Pancreas (tissue), 10 donors: ENCODE data around the gene NEUROG3. TPM values are rescaled to one million over a fixed set of nuclear protein-coding genes. Genes with fewer than 3 reads are reported as not detected.

ENCODE experiments used
- ATAC-seq, 4 donors: fragments of 200-7000 bp; cut with Tn5 transposase; one replicate each; pipeline versions ENCODE4 v1.8.0 to v1.9.1; 2020; ENCODE audit warnings: mild to moderate bottlenecking in 4 of 4, moderate library complexity in 4 of 4
- DNase-seq, 6 donors: peaks; one replicate each; pipeline ENCODE4 v3.0.0-alpha.2; 2020
- FAIRE-seq: peaks from 2 replicates; lab custom pipeline; 2012; peaks lifted over from hg19 to GRCh38; lab: Jason Lieb, UNC
- H3K27ac ChIP-seq, 4 donors: fragments of 200-600 bp; sonication (generic); 1 replicate in 3 of 4; 2 replicates in 1 of 4; pipeline versions ENCODE4 v1.5.0 to v1.8.0; 2020
- H3K27me3 ChIP-seq, 4 donors: fragments of 200-600 bp; one replicate each; pipeline ENCODE4 v1.8.0; 2021
- H3K36me3 ChIP-seq, 3 donors: fragments of 200-600 bp; sonication (generic) in 1 of 3; one replicate each; pipeline versions ENCODE4 v1.5.0 to v1.8.0; 2020 to 2021
- H3K4me1 ChIP-seq, 3 donors: fragments of 200-600 bp; one replicate each; pipeline ENCODE4 v1.8.0; 2021
- H3K4me3 ChIP-seq, 4 donors: fragments of 200-600 bp; sonication (generic) in 2 of 4; one replicate each; pipeline versions ENCODE4 v1.5.0 to v1.8.0; 2020 to 2021
- H3K9me3 ChIP-seq, 4 donors: fragments of 200-600 bp; one replicate each; pipeline ENCODE4 v1.8.0; 2021
- WGBS, 2 donors: extraction: QIAGEN DNeasy Blood & Tissue Kit; methylation state at CpG; one replicate each; pipeline ENCODE4 v1.1.7; 2013; 5-methylcytosine and 5-hydroxymethylcytosine counted together
- intact Hi-C, 3 donors: fragments of 100-400 bp; cut with DNase I; formaldehyde crosslinking; loops; one replicate each; pipeline versions ENCODE4 v1.11.1 to v1.14.2; 2022
- polyA plus RNA-seq, 2 donors: library from polyadenylated mRNA; stranded (reverse); fragments of 200-250 nt; gene quantifications; one replicate each; pipeline ENCODE4 v1.2.3, GENCODE V29; 2013
- total RNA-seq, 6 donors: library from RNA; stranded (reverse); fragmentation: NEBNext Ultra II Directional in 4 of 6; extraction: Animal tissue kit (Norgen Biotek cat#: 25700) in 4 of 6; gene quantifications; one replicate each; pipeline versions ENCODE4 v1.2.1 to v1.2.4, GENCODE V29; 2021 to 2023
- TF ChIP-seq, protein P1 (sequence below), 4 donors: fragments of 200-600 bp; sonication (generic) in 3 of 4; IDR thresholded peaks; one replicate each; pipeline versions ENCODE4 v1.5.0 to v1.8.0; 2021; ENCODE audit warnings: antibody characterized with exemption in 4 of 4
- donor health status: healthy with polysubstance abuse.
- donor health status: DM: no; HTN: no; CAD: no; lungs with moderate emphysema.
- donor health status: DM: no; HTN: no; CAD: no.
- donor health status: control.
- donor health status: control.
- donor health status: Bipolar disorder and iron deficiency.
- donor health status: DM: yes; HTN: yes; CAD: no.
- donor health status: DM: no; HTN: no; CAD: no.
- donor health status: DM: no; HTN: no; CAD: no.
- donor health status: DM: yes; HTN: yes; CAD: no.

NEUROG3 gene
- total and polyA plus RNA-seq, 8 donors: 0.20 TPM; not detected in 7

DNA sequence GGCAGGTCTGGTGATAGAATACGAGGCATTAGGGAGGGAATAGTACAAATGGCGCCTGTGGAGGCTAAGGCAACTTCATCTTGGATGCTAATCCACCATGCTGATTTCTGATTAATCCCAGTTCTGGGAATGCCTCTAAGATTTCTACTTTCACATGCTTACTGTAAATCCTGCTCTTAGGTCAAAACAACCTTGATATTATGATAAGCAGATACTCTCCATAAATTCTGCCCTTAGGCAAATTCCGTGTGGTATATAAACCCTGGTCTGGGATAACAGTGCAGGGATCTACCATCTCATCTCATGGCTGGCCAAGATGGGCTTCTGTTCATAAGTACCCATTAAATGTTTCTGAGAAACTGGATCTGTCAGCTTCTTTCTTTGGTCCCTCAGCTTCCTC, 11.4 kb upstream of the NEUROG3 start:
- Histone ChIP-seq H3K27ac (no peak overlapping the region), H3K36me3 (no peaks in the 10 kb centered on the region), H3K4me1 (no peaks in the 10 kb centered on the region), H3K4me3 (no peak overlapping the region), H3K27me3 (peaks cover 0 to 8% (median 0%) of the 10 kb centered on the region in 4 donors), H3K9me3 (no peaks in the 10 kb centered on the region)
- WGBS, 2 donors: 70 to 78% methylated on average over 3 of the region's 3 CpGs
- intact Hi-C loops: no loop called here
- TF ChIP-seq, protein P1, sequence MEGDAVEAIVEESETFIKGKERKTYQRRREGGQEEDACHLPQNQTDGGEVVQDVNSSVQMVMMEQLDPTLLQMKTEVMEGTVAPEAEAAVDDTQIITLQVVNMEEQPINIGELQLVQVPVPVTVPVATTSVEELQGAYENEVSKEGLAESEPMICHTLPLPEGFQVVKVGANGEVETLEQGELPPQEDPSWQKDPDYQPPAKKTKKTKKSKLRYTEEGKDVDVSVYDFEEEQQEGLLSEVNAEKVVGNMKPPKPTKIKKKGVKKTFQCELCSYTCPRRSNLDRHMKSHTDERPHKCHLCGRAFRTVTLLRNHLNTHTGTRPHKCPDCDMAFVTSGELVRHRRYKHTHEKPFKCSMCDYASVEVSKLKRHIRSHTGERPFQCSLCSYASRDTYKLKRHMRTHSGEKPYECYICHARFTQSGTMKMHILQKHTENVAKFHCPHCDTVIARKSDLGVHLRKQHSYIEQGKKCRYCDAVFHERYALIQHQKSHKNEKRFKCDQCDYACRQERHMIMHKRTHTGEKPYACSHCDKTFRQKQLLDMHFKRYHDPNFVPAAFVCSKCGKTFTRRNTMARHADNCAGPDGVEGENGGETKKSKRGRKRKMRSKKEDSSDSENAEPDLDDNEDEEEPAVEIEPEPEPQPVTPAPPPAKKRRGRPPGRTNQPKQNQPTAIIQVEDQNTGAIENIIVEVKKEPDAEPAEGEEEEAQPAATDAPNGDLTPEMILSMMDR (IDR thresholded peaks at IDR 0.05): no peak
- FAIRE-seq: no peak
- no peak for DNase-seq
- ATAC-seq: no peak

DNA sequence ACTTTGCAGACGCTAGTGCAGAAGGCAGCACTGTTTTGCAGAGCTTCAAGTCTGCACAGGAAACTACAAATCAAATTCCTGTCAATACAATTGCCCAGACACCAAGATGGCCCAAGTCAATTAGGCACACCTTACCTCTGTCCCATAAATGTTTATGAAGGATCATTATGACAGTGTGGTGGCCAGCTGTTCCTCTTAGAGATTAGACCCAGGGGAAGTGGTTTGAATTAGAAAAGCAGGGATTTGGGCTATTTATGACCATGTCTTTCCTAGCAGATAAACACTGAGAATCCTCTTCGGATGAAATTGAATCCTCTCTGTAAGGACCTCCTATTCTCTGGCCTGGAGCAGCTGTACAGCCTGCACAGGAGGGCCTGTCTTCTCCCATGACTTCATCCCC, 9.9 kb upstream of the NEUROG3 start:
- no peak overlapping the region for H3K4me3 ChIP-seq
- intact Hi-C loops: no loop called here
- peaks cover 0 to 8% (median 0%) of the 10 kb centered on the region in 4 donors for H3K27me3 ChIP-seq
- ATAC-seq (no peak), FAIRE-seq (no peak), DNase-seq (no peak)
- H3K4me1 ChIP-seq: no peaks in the 10 kb centered on the region
- H3K27ac ChIP-seq: no peak overlapping the region
- WGBS, 2 donors: 59 to 68% methylated on average over 2 of the region's 2 CpGs
- H3K9me3 ChIP-seq: no peaks in the 10 kb centered on the region
- H3K36me3 ChIP-seq: no peaks in the 10 kb centered on the region
- TF ChIP-seq, protein P1 (IDR thresholded peaks at IDR 0.05): no peak

DNA sequence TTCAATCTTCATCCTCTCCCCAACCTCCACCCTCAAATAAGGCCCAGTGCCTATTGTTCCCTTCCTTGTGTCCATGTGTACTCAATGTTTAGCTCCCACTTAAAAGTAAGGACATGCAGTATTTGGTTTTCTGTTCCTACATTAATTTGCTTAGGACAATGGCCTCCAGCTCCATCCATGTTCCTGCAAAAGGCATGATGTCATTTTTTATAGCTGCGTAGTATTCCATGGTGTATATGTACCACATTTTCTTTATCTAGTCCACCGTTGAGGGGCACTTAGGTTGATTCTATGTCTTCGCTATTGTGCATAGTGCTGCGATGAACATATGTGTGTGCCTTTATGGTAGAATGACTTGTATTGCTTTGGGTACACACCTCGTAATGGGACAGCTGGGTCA, 7.2 kb upstream of the NEUROG3 start:
- Histone ChIP-seq H3K4me1 (no peaks in the 10 kb centered on the region), H3K27ac (no peak overlapping the region), H3K4me3 (no peak overlapping the region), H3K9me3 (no peaks in the 10 kb centered on the region), H3K36me3 (no peaks in the 10 kb centered on the region), H3K27me3 (peaks cover 0 to 12% (median 0%) of the 10 kb centered on the region in 4 donors)
- TF ChIP-seq, protein P1 (IDR thresholded peaks at IDR 0.05): no peak
- no peak for DNase-seq
- intact Hi-C loops: no loop called here
- WGBS, 2 donors: 68 to 69% methylated on average over 5 of the region's 5 CpGs
- no peak for ATAC-seq
- no peak for FAIRE-seq

DNA sequence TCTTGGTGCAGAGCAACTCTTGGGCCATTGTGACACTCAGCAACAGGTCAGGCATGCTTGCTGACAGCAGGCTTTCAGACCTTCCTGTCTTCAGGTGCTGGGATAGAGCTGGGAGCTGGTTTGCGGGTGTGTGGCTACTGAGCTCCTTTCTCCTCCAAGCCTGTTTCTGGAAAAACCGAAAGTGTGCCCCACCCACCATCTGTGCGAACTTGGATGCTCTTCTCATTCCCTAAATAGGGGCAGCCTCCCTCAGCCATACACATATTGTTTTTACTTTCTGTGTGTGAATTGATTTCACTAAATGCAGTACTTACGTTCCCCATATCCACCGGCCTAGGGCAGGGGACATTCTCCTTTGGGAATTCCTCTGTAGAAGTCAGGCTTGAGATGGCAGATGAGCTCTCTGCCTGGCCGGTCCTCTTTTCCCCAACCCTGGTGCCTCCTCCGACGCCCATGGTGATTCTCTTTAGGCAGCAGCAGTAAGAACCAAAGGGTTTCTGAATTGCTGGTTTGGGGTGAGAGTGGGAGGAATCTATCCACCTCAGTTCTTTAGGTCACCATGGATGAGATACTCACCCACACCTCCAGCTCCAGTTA, 6.3 kb upstream of the NEUROG3 start:
- no peak for FAIRE-seq
- H3K9me3 ChIP-seq: no peaks in the 10 kb centered on the region
- H3K4me3 ChIP-seq: no peak overlapping the region
- 22 to 27% methylated on average over 8 of the region's 8 CpGs for WGBS, 2 donors
- DNase-seq: no peak
- peaks cover 0 to 12% (median 0%) of the 10 kb centered on the region in 4 donors for H3K27me3 ChIP-seq
- TF ChIP-seq, protein P1 (IDR thresholded peaks at IDR 0.05): no peak
- H3K4me1 ChIP-seq: no peaks in the 10 kb centered on the region
- no peak for ATAC-seq
- no peaks in the 10 kb centered on the region for H3K36me3 ChIP-seq
- intact Hi-C loops: no loop called here
- no peak overlapping the region for H3K27ac ChIP-seq

DNA sequence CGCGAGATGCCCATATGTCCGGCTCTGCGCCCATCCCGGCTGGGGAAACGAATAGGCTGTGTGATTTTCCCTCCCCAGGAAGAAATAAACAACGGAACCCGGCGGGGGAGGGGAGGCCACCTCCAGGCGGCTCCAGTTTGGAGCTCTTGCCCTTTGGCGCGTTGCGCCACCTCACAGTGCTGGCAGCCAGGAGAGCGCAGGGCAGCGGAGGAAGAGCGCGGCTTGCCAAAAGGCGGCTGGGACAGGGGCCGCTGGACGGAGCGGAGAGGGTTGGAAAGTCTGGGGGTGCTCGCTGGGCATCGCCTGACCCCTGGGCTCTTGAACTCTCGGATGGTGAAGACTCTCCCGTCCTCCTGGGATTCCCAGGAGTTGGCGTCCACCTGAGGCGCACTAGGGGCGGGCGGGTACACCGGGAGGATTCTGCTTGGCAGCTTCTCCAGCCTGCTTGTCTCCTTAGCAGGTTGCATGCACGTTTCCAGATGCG, 5.3 kb upstream of the NEUROG3 start:
- Histone ChIP-seq H3K27me3 (peaks cover 0 to 13% (median under 1%) of the 10 kb centered on the region in 4 donors), H3K27ac (no peak overlapping the region), H3K4me1 (no peaks in the 10 kb centered on the region), H3K36me3 (no peaks in the 10 kb centered on the region), H3K4me3 (no peak overlapping the region), H3K9me3 (no peaks in the 10 kb centered on the region)
- ATAC-seq (no peak), DNase-seq (no peak), FAIRE-seq (no peak)
- 2 to 3% methylated on average over 22 to 32 of the region's 32 CpGs for WGBS, 2 donors
- TF ChIP-seq, protein P1 (IDR thresholded peaks at IDR 0.05): no peak
- intact Hi-C loops: no loop called here
